WERI-Rb-1 (cell line): ENCODE measurements around the gene PRPH2.

ENCODE experiments used
- DNase-seq: peaks from one replicate; pipeline ENCODE4 v3.0.0-alpha.2; 2020
- H3K27ac ChIP-seq: fragments of 250-450 bp; sonication (Bioruptor Pico); 2 replicates; pipeline ENCODE4 v1.5.1; 2020; ENCODE audit warnings: mild to moderate bottlenecking, moderate library complexity
- H3K27me3 ChIP-seq: fragments of 250-450 bp; sonication (Bioruptor Pico); 2 replicates; pipeline ENCODE4 v1.5.1; 2021; ENCODE audit warnings: mild to moderate bottlenecking, low read depth, moderate library complexity; ENCODE audit not compliant: insufficient read depth, severe bottlenecking
- H3K36me3 ChIP-seq: fragments of 250-450 bp; sonication (Bioruptor Pico); 2 replicates; pipeline ENCODE4 v1.5.1; 2020; ENCODE audit warnings: mild to moderate bottlenecking, moderate library complexity
- H3K4me3 ChIP-seq: 2 replicates; pipeline ENCODE4 v1.5.1; 2011; ENCODE audit warnings: low read depth, mild to moderate bottlenecking, control low read depth, low read length
- H3K9me3 ChIP-seq: fragments of 250-450 bp; sonication (Bioruptor Pico); 2 replicates; pipeline ENCODE4 v1.5.1; 2021; ENCODE audit warnings: mild to moderate bottlenecking, moderate library complexity; ENCODE audit not compliant: severe bottlenecking
- CTCF ChIP-seq: IDR thresholded peaks from 2 replicates; pipeline ENCODE4 v1.5.1; 2011; ENCODE audit warnings: low read depth, mild to moderate bottlenecking, control low read depth, inconsistent platforms, low read length

PRPH2 gene

GRCh38 chr6:42694586-42694985 lies 27.8 kb downstream of the PRPH2 start:
- DNase-seq, result no peak
- no peak for TF ChIP-seq CTCF
- peaks cover 53% of the 10 kb centered on the region for H3K36me3 ChIP-seq
- no peaks in the 10 kb centered on the region for H3K27me3 ChIP-seq
- no peaks in the 10 kb centered on the region for H3K9me3 ChIP-seq
- no peak overlapping the region for H3K4me3 ChIP-seq
- peak overlapping the region; percentile 64 for H3K27ac ChIP-seq

GRCh38 chr6:42693725-42694323 lies 28.6 kb downstream of the PRPH2 start:
- Histone ChIP-seq H3K27ac (no peak overlapping the region), H3K36me3 (peaks cover 61% of the 10 kb centered on the region)

GRCh38 chr6:42692137-42692911 lies 30.1 kb downstream of the PRPH2 start:
- TF ChIP-seq CTCF, result no peak
- no peak for DNase-seq
- no peaks in the 10 kb centered on the region for H3K9me3 ChIP-seq
- H3K36me3 ChIP-seq, result peaks cover 68% of the 10 kb centered on the region
- no peak overlapping the region for H3K4me3 ChIP-seq
- H3K27me3 ChIP-seq, result no peaks in the 10 kb centered on the region
- no peak overlapping the region for H3K27ac ChIP-seq

More at GRCh38 chr6:42693725-42694323, 28.6 kb downstream of the PRPH2 start:
- no peak for TF ChIP-seq CTCF
- no peak for DNase-seq
- no peak overlapping the region for H3K4me3 ChIP-seq
- no peaks in the 10 kb centered on the region for H3K9me3 ChIP-seq
- no peaks in the 10 kb centered on the region for H3K27me3 ChIP-seq

- no peak for DNase-seq
- Histone ChIP-seq H3K27ac (no peak overlapping the region), H3K27me3 (no peaks in the 10 kb centered on the region), H3K9me3 (peaks cover 9% of the 10 kb centered on the region), H3K36me3 (peaks cover 63% of the 10 kb centered on the region), H3K4me3 (no peak overlapping the region)
- no peak for TF ChIP-seq CTCF
Measured at GRCh38 chr6:42690872-42691271, 31.5 kb downstream of the PRPH2 start.

GRCh38 chr6:42690151-42690702 lies 32.2 kb downstream of the PRPH2 start:
- Histone ChIP-seq H3K27me3 (no peaks in the 10 kb centered on the region), H3K36me3 (peaks cover 69% of the 10 kb centered on the region), H3K9me3 (peaks cover 9% of the 10 kb centered on the region), H3K27ac (peak overlapping the region; percentile 23), H3K4me3 (no peak overlapping the region)
- DNase-seq, result peak; percentile 56
- no peak for TF ChIP-seq CTCF
